AG08395 (cell line): ENCODE results near the gene OR2L2.
"Not testable (repeated sequence)": the region's sequence is repeated elsewhere in the genome, so short reads cannot be mapped to it uniquely, and the experiment has no call there.

Experiments
- DNase-seq: peaks from one replicate; pipeline ENCODE4 v3.0.0; 2012; ENCODE audit warnings: mixed read lengths, low spot score

Gene OR2L2, protein sequence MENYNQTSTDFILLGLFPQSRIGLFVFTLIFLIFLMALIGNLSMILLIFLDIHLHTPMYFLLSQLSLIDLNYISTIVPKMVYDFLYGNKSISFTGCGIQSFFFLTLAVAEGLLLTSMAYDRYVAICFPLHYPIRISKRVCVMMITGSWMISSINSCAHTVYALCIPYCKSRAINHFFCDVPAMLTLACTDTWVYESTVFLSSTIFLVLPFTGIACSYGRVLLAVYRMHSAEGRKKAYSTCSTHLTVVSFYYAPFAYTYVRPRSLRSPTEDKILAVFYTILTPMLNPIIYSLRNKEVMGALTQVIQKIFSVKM

DNA sequence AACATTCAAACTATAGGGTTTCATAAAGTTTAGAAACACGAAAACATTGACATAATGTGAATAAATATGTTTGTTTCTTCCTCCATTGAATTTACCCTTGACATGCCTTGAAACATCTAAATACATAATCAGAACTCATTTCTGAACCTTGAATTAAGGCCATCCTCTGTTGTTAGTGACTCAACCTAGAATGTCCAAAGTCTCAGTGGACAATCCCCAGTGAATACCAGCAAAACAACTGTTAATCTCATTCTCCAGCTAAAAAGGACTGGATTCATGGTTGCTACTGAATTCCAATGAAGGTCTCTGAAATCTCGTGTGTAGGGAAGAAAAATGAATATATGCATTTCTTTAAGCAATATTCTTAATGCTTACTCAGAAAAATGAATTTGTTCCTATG, at the start of gene OR2L2:
TSS of gene OR2L2 (plus strand) at position 301 of the 400 bp plus-strand sequence. CDS start 8,198 bp downstream, outside the sequence.
- no peak for DNase-seq

DNA sequence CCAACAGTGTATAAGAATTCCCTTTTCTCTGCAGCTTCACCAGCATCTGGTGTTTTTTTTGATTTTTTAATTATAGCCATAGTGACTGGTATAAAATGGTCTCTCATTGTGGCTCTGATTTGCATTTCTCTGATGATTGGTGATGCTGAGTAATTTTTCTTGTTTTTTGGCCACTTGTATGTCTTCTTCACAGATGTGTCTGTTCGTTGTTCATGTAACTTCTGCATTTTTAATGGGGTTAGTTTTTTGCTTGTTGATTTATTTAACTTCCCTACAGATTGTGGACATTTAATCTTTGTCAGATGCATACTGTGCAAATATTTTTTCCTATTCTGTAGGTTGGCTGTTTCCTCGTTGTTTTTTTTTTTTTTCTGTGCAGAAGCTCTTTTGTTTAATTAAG, 36.9 kb upstream of the OR2L2 start:
- DNase-seq = no peak

DNA sequence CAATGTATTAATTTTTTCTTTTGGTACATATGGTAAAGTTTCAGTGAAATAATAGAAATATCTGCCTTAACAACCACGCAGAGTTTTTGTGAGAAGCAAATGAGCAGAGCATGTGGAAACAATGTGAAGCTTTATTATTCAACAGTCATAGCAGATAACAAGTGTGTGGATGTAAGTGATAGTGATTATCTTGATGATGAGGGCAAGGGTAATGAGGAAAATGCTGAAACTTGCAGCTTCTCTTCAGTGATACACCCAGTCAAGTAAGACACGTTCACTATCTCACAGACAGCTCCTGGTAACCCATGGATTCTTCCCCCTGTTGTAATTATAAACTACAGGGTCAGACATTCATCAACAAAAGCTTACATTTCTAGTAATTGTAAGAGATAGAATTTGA, 31.1 kb upstream of the OR2L2 start:
- no peak for DNase-seq

DNA sequence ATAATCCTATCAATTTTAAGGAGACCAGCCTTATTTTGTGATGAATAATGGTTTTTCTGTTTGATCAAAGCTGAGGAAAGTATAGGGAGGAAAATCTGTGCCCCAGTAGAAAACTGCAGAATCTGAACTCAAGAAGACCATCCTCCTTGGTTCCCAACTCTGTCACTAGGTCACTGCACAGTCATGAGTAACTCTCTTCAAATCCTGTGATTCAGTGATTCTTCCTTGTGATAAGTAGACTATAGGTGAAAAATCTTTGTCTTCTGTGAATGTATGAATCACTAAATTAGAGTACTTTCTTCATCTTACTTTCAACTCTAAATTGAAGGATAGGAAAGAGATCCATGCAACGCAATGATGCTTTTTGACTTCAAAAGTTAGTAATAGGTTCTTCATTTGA, 29.7 kb upstream of the OR2L2 start:
- DNase-seq = no peak

DNA sequence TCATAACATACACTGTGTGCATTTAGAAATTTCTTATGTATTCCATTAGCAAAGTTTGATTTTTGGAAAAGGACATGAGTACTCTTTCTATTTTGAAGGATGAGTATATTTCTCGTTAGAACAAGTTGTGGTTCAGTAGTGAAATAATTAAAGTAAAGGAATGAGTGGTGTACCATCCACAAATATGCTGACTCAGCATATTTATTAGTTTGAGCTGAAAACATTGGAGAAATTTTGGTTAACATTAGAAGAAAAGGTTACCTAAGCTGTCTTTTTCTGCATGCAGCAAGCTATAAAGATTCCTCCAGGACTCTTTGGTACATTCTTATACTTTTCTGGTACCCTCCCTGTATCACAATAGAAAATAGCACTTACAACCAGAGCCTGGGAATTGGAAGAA, 22.1 kb upstream of the OR2L2 start:
- no peak for DNase-seq

DNA sequence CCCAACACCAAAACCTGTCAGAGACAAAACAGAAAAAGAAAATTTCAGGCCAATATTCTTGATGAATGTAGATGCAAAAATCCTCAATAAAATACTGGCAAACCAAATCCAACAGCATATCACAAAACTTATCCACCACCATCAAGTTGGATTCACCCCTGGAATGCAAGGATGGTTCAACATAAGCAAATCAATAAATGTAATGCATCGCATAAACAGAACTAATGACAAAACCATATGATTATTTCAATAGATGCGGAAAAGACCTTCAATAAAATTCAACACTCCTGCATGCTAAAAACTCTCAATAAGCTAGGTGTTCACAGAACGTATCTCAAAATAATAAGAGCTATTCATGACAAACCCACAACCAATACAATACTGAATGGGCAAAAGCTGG, 20.2 kb upstream of the OR2L2 start:
- no peak for DNase-seq

DNA sequence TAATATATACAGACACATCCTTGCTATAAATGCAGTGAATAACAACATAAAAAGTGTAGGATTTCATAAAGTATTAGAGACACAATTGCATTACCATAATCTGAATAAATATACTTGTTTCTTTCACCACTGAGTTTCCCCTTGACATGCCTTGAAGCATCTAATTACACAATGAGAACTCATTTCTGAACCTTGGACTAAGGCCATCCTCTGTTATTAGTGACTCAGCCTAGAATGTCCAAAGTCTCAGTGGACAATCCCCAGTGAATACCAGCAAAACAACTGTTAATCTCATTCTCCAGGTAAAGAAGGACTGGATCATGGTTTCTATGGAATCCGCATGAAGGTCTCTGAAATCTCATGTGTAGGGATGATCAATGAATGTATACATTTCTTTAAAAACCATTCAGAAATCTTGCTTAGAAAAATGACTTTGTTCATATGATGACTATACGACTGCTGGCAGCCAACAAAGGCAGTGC, 16.6 kb upstream of the OR2L2 start, which contains the start of gene OR2L5:
TSS of gene OR2L5 (plus strand) at position 432 of the 482 bp plus-strand sequence. CDS start 8,288 bp downstream, outside the sequence.
- DNase-seq = no peak

DNA sequence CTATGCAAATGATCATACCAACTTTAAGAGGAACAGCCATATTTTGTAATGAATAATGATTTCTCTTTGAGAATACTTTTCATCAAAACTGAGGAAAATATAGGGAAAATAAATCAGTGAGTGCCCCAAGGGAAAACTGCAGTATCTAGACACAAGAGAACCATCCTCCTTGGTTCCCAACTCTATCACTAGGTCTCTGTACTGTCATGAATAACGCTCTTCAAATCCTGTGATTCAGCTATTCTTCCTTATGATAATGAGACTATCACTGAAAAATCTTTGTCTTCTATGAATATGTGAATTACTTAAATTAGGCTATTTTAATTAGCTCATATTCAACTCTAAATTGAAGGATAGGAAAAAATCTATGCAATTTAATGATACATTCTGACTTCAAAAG, 14.1 kb upstream of the OR2L2 start:
- DNase-seq = no peak

DNA sequence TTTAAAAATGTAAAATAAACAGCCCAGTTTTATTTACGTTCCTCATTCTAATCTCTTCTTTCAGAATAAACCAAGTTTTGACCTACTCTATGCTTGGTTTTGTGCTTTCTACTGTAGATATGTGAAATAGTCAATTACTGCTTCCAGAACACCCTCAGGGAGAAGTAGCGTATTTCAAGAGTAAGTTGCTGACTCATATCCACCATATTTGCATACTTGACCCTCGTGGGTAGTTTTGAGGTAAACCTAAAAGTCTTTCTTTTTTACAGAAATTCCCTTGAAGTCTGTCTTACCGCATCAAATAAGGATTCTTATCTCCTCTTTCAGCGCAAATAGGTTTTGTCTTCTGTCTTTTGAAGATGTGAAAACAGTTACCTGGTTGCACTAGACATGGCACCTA, 15.3 kb downstream of the OR2L2 start:
- DNase-seq = no peak

DNA sequence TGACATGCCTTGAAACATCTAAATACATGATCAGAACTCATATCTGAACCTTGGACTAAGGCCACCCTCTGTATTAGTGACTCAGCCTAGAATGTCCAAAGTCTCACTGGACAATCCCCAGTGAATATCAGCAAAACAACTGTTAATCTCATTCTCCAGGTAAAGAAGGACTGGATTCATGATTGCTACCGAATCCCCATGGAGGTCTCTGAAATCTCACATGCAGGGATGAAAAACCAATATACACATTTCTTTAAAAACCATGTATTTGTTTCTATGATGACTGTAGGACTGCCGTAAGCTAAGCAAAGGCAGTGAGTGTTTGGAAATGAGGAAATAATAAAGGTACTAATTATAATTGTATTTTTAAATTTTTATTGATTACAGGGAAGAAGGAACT, 16.7 kb downstream of the OR2L2 start, which contains the start of gene OR2L3:
TSS of gene OR2L3 (plus strand) at position 301 of the 400 bp plus-strand sequence. CDS start 13,846 bp downstream, outside the sequence.
- no peak for DNase-seq

DNA sequence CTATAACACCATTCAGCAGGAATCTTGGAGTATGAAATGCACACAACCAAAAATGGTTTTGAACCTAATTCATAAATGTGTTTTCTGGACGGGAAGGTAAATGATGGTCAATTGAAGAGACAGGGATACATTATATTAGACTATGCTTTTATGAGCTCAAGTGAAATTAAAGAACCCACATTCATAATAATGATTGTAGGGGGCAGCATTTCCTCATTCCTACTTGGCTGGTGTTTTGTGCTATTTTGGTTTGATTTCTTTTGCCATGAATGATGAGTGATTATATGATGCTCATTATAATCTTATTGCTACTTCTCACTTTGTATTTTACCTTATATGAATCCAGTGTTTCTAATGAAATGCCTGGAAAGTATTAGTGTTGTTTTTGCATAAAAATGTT, 17.1 kb downstream of the OR2L2 start:
- DNase-seq = no peak

DNA sequence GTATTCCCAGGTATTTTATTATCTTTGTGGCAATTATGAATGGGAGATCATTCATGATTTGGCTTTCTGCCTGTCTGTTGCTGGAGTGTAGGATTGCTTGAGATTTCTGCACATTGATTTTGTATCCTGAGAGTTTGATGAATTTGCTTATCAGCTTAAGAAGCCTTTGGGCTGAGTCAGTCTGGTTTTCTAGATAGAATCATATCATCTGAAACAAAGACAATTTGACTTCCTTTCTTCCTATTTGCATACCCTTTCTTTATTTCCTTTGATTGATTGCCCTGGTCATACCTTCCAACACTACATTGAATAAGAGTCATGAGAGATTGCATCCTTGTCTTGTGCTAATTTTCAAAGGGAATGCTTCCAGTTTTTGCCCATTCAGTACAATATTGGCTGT, 24.8 kb downstream of the OR2L2 start:
- DNase-seq = no peak

DNA sequence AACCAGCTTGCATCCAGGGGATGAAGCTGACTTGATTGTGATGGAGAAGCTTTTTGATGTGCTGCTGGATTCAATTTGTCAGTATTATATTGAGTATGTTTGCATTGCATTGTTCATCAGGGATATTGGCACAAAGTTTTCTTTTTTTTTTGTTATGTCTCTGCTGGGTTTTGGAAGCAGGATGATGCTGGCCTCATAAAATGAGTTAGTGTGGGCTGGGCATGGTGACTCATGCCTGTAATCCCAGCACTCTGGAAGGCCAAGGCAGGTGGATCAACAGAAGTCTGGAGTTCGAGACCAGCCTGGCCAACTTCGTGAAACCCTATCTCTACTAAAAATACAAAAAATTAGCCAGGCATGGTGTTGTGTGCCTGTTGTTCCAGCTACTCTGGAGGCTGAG, 25.4 kb downstream of the OR2L2 start:
- DNase-seq = no peak

DNA sequence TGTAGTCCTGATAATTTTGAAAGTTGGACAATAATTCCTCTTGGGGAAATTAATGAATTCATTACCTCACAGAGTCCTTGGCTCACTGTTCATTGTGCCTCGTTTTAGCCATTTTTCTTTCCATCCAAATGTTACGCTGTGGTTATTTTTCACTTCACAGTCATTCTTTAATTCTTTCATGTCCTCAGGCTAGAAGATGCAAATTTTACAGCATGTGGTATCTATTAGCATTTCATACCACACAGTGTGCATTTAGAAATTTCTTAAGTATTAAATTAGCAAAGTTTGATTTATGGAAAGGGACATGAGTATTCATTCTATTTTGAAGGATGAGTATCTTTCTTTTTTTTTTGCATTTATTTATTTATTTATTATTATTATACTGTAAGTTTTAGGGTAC, 35.2 kb downstream of the OR2L2 start:
- no peak for DNase-seq

DNA sequence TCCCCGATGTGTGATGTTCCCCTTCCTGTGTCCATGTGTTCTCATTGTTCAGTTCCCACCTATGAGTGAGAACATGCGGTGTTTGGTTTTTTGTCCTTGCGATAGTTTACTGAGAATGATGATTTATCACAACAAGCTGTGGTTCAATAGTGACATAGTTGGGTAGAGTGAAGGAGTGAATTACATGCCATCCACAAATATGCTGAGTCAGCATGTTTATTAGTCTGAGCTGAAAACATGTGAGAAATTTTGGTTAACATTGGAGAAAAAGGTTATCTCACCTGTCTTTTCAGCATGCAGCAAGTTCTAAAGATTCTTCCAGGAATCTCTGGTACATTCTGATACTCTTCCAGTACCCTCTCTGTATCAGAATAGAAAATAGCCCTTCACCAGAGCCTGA, 35.7 kb downstream of the OR2L2 start:
- DNase-seq = no peak

DNA sequence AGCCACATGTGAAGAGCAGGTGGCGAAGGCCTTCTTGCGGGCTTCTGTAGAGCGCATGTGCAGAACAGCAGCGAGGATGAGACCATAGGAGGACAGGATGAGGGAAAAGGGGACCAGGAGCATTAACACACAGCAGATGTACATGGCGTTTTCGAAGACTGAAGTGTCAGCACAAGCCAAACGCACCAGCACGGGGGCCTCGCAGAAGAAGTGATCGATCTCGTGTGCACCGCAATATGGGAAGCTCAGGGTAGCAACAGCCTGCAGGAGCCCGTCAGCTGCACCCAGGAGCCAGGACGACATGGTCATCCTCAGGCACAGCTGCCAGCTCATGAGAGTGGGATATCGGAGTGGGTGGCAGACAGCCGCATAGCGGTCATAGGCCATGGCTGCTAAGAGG, 54.0 kb downstream of the OR2L2 start:
- not testable (repeated sequence) for DNase-seq
